ENCODE results near the gene DNASE1L2. TPM values are rescaled to one million over a fixed set of nuclear protein-coding genes. Genes with fewer than 3 reads are reported as not detected.

Gene DNASE1L2
- total and polyA plus RNA-seq, 2 of the 8 experiments (the other 6 are each of a cell fraction or from before 2014, with no cell fraction given), result 0.35 to 0.97 TPM

- Histone ChIP-seq H3K4me2 (ENCODE audit: insufficient read depth in 1 of 2, low read depth in 2 of 2, low read length in 2 of 2) (peak overlapping the region; percentile 52 to 97), H4K8ac (ENCODE audit: extremely low read depth, insufficient read depth, low read length) (no peak overlapping the region), H3K9ac (replicated peaks in 1 of 4; ENCODE audit: extremely low read depth in 1 of 4, low read depth in 3 of 4, low read length in 3 of 4) (no peak overlapping the region), H3K27me3 (replicated peaks in 1 of 4; ENCODE audit: control insufficient read depth in 3 of 4, extremely low read depth in 1 of 4, insufficient read depth in 3 of 4, low read length in 3 of 4) (peaks cover 4 to 34% (median 24%) of the 10 kb centered on the region in 4 experiments), H3K4me3 (ENCODE audit: extremely low read depth in 1 of 4, insufficient read depth in 2 of 4, low read depth in 3 of 4, low read length in 4 of 4) (peak overlapping the region; percentile 39 to 74 (median 48)), H2BK120ac (replicated peaks; ENCODE audit: low read depth, low read length) (no peak overlapping the region), H4K5ac (ENCODE audit: insufficient read length, low read depth, low read length) (no peak overlapping the region), H3K79me1 (ENCODE audit: low read depth, low read length) (no peaks in the 10 kb centered on the region), H4K91ac (replicated peaks; ENCODE audit: insufficient read length, low read length) (no peak overlapping the region), H3K4ac (replicated peaks; ENCODE audit: insufficient read length, low read depth, low read length) (no peak overlapping the region), H2BK12ac (ENCODE audit: low read depth, low read length) (no peak overlapping the region), H3K79me2 (ENCODE audit: control insufficient read depth in 1 of 2, insufficient read depth in 2 of 2, low read length in 2 of 2) (no peaks in the 10 kb centered on the region), H3K4me1 (replicated peaks in 1 of 4; ENCODE audit: control insufficient read depth in 3 of 4, insufficient read depth in 4 of 4, low read length in 3 of 4) (peaks cover 0 to 10% (median 3%) of the 10 kb centered on the region in 4 experiments; a peak in 4 of 7 replicates), H2BK20ac (ENCODE audit: low read length) (no peak overlapping the region), H2AFZ (ENCODE audit: low read length) (no peak overlapping the region), H3K18ac (ENCODE audit: extremely low read depth, low read length) (no peak overlapping the region; the same call in 1 of the 2 replicates), H3K23ac (ENCODE audit: insufficient read length) (no peak overlapping the region), H3K27ac (ENCODE audit: low read depth, low read length) (no peak overlapping the region), H3K9me3 (ENCODE audit: insufficient read depth in 2 of 2, low read depth in 1 of 2, low read length in 1 of 2) (no peaks in the 10 kb centered on the region), H4K20me1 (replicated peaks in 1 of 2; ENCODE audit: control insufficient read depth in 1 of 2, insufficient read depth in 2 of 2, low read length in 2 of 2) (peaks cover 4 to 14% of the 10 kb centered on the region in 2 experiments), H3K36me3 (ENCODE audit: control insufficient read depth in 2 of 4, insufficient read depth in 4 of 4, low read length in 3 of 4) (no peaks in the 10 kb centered on the region), H3K14ac (ENCODE audit: insufficient read length) (no peak overlapping the region), H2BK5ac (ENCODE audit: low read depth, low read length) (no peak overlapping the region), H2AK5ac (ENCODE audit: low read depth, low read length) (no peak overlapping the region), H3K56ac (replicated peaks; ENCODE audit: insufficient read length, low read depth, low read length) (no peak overlapping the region), H2BK15ac (ENCODE audit: low read length) (no peak overlapping the region), H3K23me2 (ENCODE audit: low read depth, low read length) (peaks cover 8% of the 10 kb centered on the region; the same call in 1 of the 2 replicates)
- DNase-seq (ENCODE audit: low read depth in 1 of 2, low spot score in 2 of 2), result peak in 1 of 2 experiments; percentile 75
- ChIA-PET POLR2A (ENCODE audit: partially characterized antibody) (interaction anchor here (0.7 to 6.9 kb wide), 18 partner anchors 8 to 306 kb away, joined by 3 to 63 read pairs (median 5); partner anchors contain the start of genes BRICD5, DNASE1L2, ECI1 and MLST8), CTCF (ENCODE audit: partially characterized antibody) (interaction anchor here (0.7 to 3.2 kb wide), 32 partner anchors 8 to 454 kb away, joined by 3 to 26 read pairs (median 4); partner anchors contain the start of genes BRICD5, DNASE1L2, E4F1 and ECI1)
- TF ChIP-seq KDM4A (IDR thresholded peaks at IDR 0.05; ENCODE audit: low read depth, low read length, severe bottlenecking) (peak; percentile 56), SIN3A (conservative IDR thresholded peaks at IDR 0.05 in 1 of 2, IDR thresholded peaks at IDR 0.05 in 1 of 2; ENCODE audit: low read depth in 1 of 2, low read length in 2 of 2) (peak in 1 of 2 experiments; percentile 68; a peak in 1 of 4 replicates), YY1 (IDR thresholded peaks at IDR 0.05; ENCODE audit: low read depth, low read length) (no peak), GABPA (IDR thresholded peaks at IDR 0.05; ENCODE audit: borderline replicate concordance, insufficient read depth, low read length) (peak; percentile 55; the same call in 1 of the 2 replicates)
- WGBS, 2 experiments (ENCODE audit: extremely low coverage in 1 of 2, insufficient coverage in 1 of 2, insufficient read length in 1 of 2, insufficient replicate concordance in 2 of 2, low coverage in 1 of 2, low lambda C conversion rate in 2 of 2, missing lambda C conversion rate in 1 of 2), result 14% methylated on average over 18 of the region's 49 CpGs; no CpG with 5 or more reads in 1 of the 2 experiments
- FAIRE-seq, result no peak
Observed at GRCh38 chr16:2195322-2196161, 40.7 kb upstream of the DNASE1L2 start.

Measured in H1 (cell line).